IMR-90 (cell line): ENCODE results near the gene UCP1. TPM values are rescaled to one million over a fixed set of nuclear protein-coding genes. Genes with fewer than 3 reads are reported as not detected.

Experiments used
- ATAC-seq: fragments of 200-7000 bp; cut with Tn5 transposase; 2 replicates; pipeline ENCODE4 v1.9.1; 2020; ENCODE audit warnings: low read depth, mild to moderate bottlenecking, moderate library complexity
- BruUV-seq: library from RNA; stranded (reverse); fragments of 400-500 nt; replicated peaks from 2 replicates; lab custom pipeline; 2021; lab: Mats Ljungman, UMichigan
- CTCF ChIA-PET: fragments of 300-600 bp; formaldehyde crosslinking; extraction: SDS; loops from one replicate; lab custom pipeline; 2021; ENCODE audit warnings: antibody characterized with exemption; lab: Yijun Ruan, JAX
- POLR2A ChIA-PET: fragments of 300-600 bp; sonication (Branson Sonifier 250); formaldehyde crosslinking; loops from one replicate; lab custom pipeline; 2022; ENCODE audit warnings: antibody characterized with exemption; ENCODE audit not compliant: unreplicated experiment; lab: Charles Lee
- DNase-seq: peaks from one replicate; pipeline ENCODE4 v3.0.0; 2013
- H2AFZ ChIP-seq: replicated peaks from 2 replicates; pipeline ENCODE3; 2013; ENCODE audit warnings: low read length, mild to moderate bottlenecking; ENCODE audit not compliant: poor library complexity
- H2AK5ac ChIP-seq: 2 replicates; pipeline ENCODE4 v1.6.1; 2013; ENCODE audit warnings: low read depth, low read length, inconsistent platforms
- H2AK9ac ChIP-seq: replicated peaks from 2 replicates; pipeline ENCODE3; 2013; ENCODE audit warnings: mild to moderate bottlenecking, low read depth, low read length, moderate library complexity; ENCODE audit not compliant: poor library complexity
- H2BK120ac ChIP-seq: 2 replicates; pipeline ENCODE4 v1.6.1; 2013; ENCODE audit warnings: low read depth, low read length, inconsistent platforms
- H2BK15ac ChIP-seq: 3 replicates; pipeline ENCODE4 v1.6.1; 2013; ENCODE audit warnings: low read depth, low read length, inconsistent platforms
- H2BK20ac ChIP-seq: 2 replicates; pipeline ENCODE4 v1.6.1; 2013; ENCODE audit warnings: low read depth, mild to moderate bottlenecking, inconsistent platforms, low read length, moderate library complexity
- H2BK5ac ChIP-seq: 2 replicates; pipeline ENCODE4 v1.6.1; 2013; ENCODE audit warnings: mild to moderate bottlenecking, low read depth, low read length, inconsistent platforms; ENCODE audit not compliant: poor library complexity, severe bottlenecking
- H3K14ac ChIP-seq: replicated peaks from 2 replicates; pipeline ENCODE4 v1.6.1; 2013; ENCODE audit warnings: low read depth, low read length, inconsistent platforms
- H3K18ac ChIP-seq: 2 replicates; pipeline ENCODE4 v1.6.1; 2013; ENCODE audit warnings: low read depth, low read length, control low read depth
- H3K23ac ChIP-seq: 2 replicates; pipeline ENCODE4 v1.6.1; 2013; ENCODE audit warnings: low read depth, low read length, inconsistent platforms
- H3K27ac ChIP-seq: 2 replicates; pipeline ENCODE4 v1.5.1; 2013; ENCODE audit warnings: mild to moderate bottlenecking, control low read depth, low read length; ENCODE audit not compliant: insufficient read depth
- H3K27me3 ChIP-seq: 2 replicates; pipeline ENCODE4 v1.6.1; 2013; ENCODE audit warnings: low read length; ENCODE audit not compliant: control insufficient read depth, insufficient read depth
- H3K36me3 ChIP-seq: 2 replicates; pipeline ENCODE4 v1.6.1; 2013; ENCODE audit warnings: low read length, mixed read lengths; ENCODE audit not compliant: control insufficient read depth, insufficient read depth
- H3K4ac ChIP-seq: 2 replicates; pipeline ENCODE4 v1.6.1; 2013; ENCODE audit warnings: low read depth, low read length, inconsistent platforms
- H3K4me1 ChIP-seq: 2 replicates; pipeline ENCODE4 v1.6.1; 2013; ENCODE audit warnings: low read length, mixed read lengths; ENCODE audit not compliant: control insufficient read depth, insufficient read depth
- H3K4me2 ChIP-seq: 2 replicates; pipeline ENCODE4 v1.6.1; 2013; ENCODE audit warnings: low read depth, mild to moderate bottlenecking, control low read depth, low read length, moderate library complexity
- H3K4me3 ChIP-seq: 2 replicates; pipeline ENCODE4 v1.5.1; 2013; ENCODE audit warnings: low read depth, mild to moderate bottlenecking, control low read depth, low read length, moderate library complexity; ENCODE audit not compliant: insufficient read depth
- H3K56ac ChIP-seq: 2 replicates; pipeline ENCODE4 v1.6.1; 2013; ENCODE audit warnings: low read length, inconsistent platforms; ENCODE audit not compliant: insufficient read depth; ENCODE audit errors: extremely low read depth
- H3K79me1 ChIP-seq, 2 experiments: 2 replicates each; pipeline ENCODE4 v1.6.1; 2013; ENCODE audit warnings: low read length in 2 of 2, inconsistent platforms in 1 of 2, low read depth in 1 of 2
- H3K9ac ChIP-seq: 2 replicates; pipeline ENCODE4 v1.6.1; 2013; ENCODE audit warnings: low read depth, low read length, control low read depth
- H3K9me1 ChIP-seq: 2 replicates; pipeline ENCODE4 v1.6.1; 2013; ENCODE audit warnings: low read length, inconsistent platforms; ENCODE audit not compliant: insufficient read depth
- H3K9me3 ChIP-seq: 2 replicates; pipeline ENCODE4 v1.6.1; 2013; ENCODE audit warnings: low read length; ENCODE audit not compliant: control insufficient read depth, insufficient read depth
- H4K20me1 ChIP-seq: 2 replicates; pipeline ENCODE4 v1.6.1; 2013; ENCODE audit warnings: low read length, inconsistent platforms; ENCODE audit not compliant: insufficient read depth
- H4K5ac ChIP-seq: 2 replicates; pipeline ENCODE4 v1.6.1; 2013; ENCODE audit warnings: mild to moderate bottlenecking, low read depth, low read length, control low read depth
- H4K8ac ChIP-seq, 2 experiments: 2 replicates each; pipeline ENCODE4 v1.6.1; 2013; ENCODE audit warnings: low read depth in 2 of 2, low read length in 2 of 2, control low read depth in 1 of 2, inconsistent platforms in 1 of 2
- H4K91ac ChIP-seq: 2 replicates; pipeline ENCODE4 v1.6.1; 2013; ENCODE audit warnings: low read depth, low read length, inconsistent platforms; ENCODE audit not compliant: insufficient read depth
- BHLHE40 ChIP-seq: fragments of 150-350 bp; IDR thresholded peaks from 2 replicates; pipeline ENCODE4 v1.6.1; 2016; ENCODE audit warnings: mild to moderate bottlenecking, low read depth, low read length
- NFE2L2 ChIP-seq: fragments of 150-350 bp; IDR thresholded peaks from 2 replicates; pipeline ENCODE4 v1.6.1; 2016; ENCODE audit warnings: low read depth, mild to moderate bottlenecking, low read length
- POLR2A ChIP-seq: IDR thresholded peaks from 2 replicates; pipeline ENCODE4 v1.6.1; 2012; ENCODE audit warnings: mild to moderate bottlenecking, low read depth, low read length
- RCOR1 ChIP-seq: IDR thresholded peaks from 2 replicates; pipeline ENCODE4 v1.6.1; 2012; ENCODE audit warnings: mild to moderate bottlenecking, low read length, improper control_type of control experiment; ENCODE audit not compliant: insufficient replicate concordance
- RFX5 ChIP-seq: IDR thresholded peaks from 2 replicates; pipeline ENCODE4 v1.8.0; 2012; ENCODE audit warnings: low read depth, mild to moderate bottlenecking, low read length, moderate library complexity
- WGBS, 2 experiments: methylation state at CpG; one replicate each; pipeline versions ENCODE4 v1.1.5 to v1.1.7; 2013; ENCODE audit warnings: missing lambda C conversion rate in 2 of 2; ENCODE audit not compliant: insufficient read length in 1 of 2; ENCODE audit errors: extremely low coverage in 2 of 2; 5-methylcytosine and 5-hydroxymethylcytosine counted together
- dilution Hi-C: fragments of 300-500 bp; cut with HindIII; formaldehyde crosslinking; loops from one replicate; pipeline ENCODE4 v1.14.3; 2018; ENCODE audit warnings: low sequenced_read_pairs; ENCODE audit not compliant: unreplicated experiment
- in situ Hi-C: fragments of 300-500 bp; cut with MboI; formaldehyde crosslinking; loops from 3 replicates; pipeline ENCODE4 v1.14.3; 2019; ENCODE audit warnings: low sequenced_read_pairs, inconsistent platforms, mixed read lengths
- intact Hi-C: fragments of 100-400 bp; cut with micrococcal nuclease; formaldehyde crosslinking; loops from 2 replicates; pipeline ENCODE4 v1.10.0; 2022
- polyA plus RNA-seq, 3 experiments: library from polyadenylated mRNA; depleted of rRNA; stranded (reverse); fragments of >200 nt; gene quantifications; 2 replicates each; pipeline ENCODE4 v1.2.3, GENCODE V29; 2012; ENCODE audit warnings: low replicate concordance in 1 of 3
- total RNA-seq: library from RNA; depleted of rRNA; stranded (reverse); fragments of >200 nt; gene quantifications from 2 replicates; pipeline ENCODE4 v1.2.3, GENCODE V29; 2012

The UCP1 gene
- total and polyA plus RNA-seq, 2 of the 4 experiments (the other 2 are of a cell fraction), result not detected

DNA sequence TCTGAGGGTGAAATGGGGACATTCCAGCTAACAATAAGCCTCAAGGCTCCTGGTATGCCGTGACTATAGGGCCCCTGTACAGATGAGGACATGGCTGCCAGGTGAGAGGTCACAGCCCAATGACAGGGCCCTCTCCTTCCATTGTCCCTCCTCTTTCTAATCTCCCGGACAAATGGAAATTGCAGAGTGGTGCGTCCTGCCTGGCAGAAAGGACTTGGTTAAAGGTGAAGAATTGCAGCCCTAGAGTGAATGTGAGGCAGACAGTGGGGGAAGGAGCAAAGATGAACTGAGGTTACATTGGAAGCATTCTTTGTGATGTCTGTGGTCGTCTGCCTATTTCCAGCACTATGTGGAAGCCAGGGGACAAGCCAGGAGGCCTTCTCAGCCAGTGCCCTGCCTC is 6.7 kb upstream of the UCP1 start:
- Histone ChIP-seq H2BK120ac (no peak overlapping the region), H2AK9ac (no peak overlapping the region), H4K91ac (no peak overlapping the region), H3K4me3 (no peak overlapping the region), H4K8ac (no peak overlapping the region), H3K9me3 (peaks cover 12% of the 10 kb centered on the region), H3K4me2 (no peak overlapping the region), H3K36me3 (no peaks in the 10 kb centered on the region), H3K14ac (no peak overlapping the region), H2AFZ (no peak overlapping the region), H3K79me1 (no peaks in the 10 kb centered on the region), H3K4ac (no peak overlapping the region), H2BK5ac (no peak overlapping the region), H3K27me3 (peaks cover 58% of the 10 kb centered on the region), H3K4me1 (no peaks in the 10 kb centered on the region), H3K9me1 (no peaks in the 10 kb centered on the region), H3K27ac (no peak overlapping the region), H2BK15ac (no peak overlapping the region), H2BK20ac (no peak overlapping the region), H4K5ac (no peak overlapping the region), H3K56ac (no peak overlapping the region), H3K9ac (no peak overlapping the region), H2AK5ac (no peak overlapping the region), H3K23ac (no peak overlapping the region), H4K20me1 (no peaks in the 10 kb centered on the region), H3K18ac (no peak overlapping the region)
- intact Hi-C loops, result no loop called here
- ATAC-seq (no peak), DNase-seq (no peak)
- TF ChIP-seq POLR2A (no peak), BHLHE40 (no peak), RCOR1 (no peak), RFX5 (no peak), NFE2L2 (no peak)
- ChIA-PET POLR2A (no interaction called here), CTCF (interaction anchor here (0.7 kb wide), 1 partner anchor 96 kb away, joined by 3 read pairs; no protein-coding TSS in a partner anchor)
- dilution Hi-C loops, result no loop called here
- in situ Hi-C loops, result no loop called here
- BruUV-seq, result no TSS peak
- WGBS, 2 experiments, result no CpG with 5 or more reads among the region's 4 CpGs
